Measurements from ENCODE around the gene SLC7A9. TPM values are rescaled to one million over a fixed set of nuclear protein-coding genes. Genes with fewer than 3 reads are reported as not detected.

Gene SLC7A9
- polyA plus RNA-seq, 1 of the 3 experiments (the other 2 are of a cell fraction) = not detected

- TF ChIP-seq MEF2A (IDR thresholded peaks at IDR 0.05; ENCODE audit: borderline replicate concordance, low read depth) = no peak
These were observed 46.4 kb downstream of the SLC7A9 start (continued) for GRCh38 chr19:32822916-32823746.

DNA sequence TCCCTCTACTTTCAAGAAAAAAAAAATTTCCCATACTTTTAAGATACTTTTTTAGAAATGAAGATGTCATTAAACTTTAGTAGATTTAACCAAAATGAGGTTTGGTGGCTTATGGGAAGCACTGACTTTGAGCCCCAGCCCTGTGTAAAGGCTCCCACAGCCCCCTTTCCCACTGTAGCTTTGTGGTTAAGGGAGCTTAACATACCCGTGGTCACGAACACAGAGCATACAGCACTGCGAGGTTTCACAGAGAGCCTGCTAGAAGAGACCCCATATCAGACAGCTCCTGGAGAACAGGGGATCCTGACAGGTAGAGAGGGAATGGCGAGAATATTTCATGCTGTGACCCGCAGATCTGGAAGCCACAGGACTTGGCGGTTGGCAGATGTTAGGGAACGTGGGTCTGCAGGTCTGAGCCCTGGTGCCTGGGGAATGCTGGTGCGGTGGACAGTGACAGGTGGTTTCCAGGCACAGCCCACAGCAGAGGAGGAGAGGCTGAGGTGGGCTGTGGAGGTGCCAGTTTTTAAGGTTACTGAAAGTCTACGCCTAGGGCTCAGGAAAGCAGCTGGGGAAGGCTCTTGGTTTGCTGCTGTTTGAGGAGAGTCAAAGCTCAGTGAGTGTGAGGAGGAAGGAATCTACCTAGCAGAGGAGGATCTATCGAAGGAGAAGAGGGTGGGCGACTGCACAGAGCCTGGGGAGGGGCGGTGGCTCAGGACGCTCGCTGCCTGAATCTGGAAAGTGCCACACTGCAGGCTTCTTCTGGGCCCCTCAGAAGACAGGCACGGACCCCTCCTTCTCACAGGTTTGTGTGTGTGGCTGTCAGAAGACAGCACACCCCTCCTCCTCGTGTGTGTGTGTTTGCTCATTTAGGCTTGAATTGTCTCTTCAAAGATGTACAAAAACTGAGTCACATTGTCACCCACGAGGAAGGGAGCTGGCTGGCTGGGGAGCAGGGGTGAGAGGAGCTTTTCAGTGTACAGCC lies 49.9 kb downstream of the SLC7A9 start:
- no peak overlapping the region for H3K4me2 ChIP-seq
- no peaks in the 10 kb centered on the region for H3F3A ChIP-seq (replicated peaks; ENCODE audit: insufficient read depth)
- no peak overlapping the region for H2AFZ ChIP-seq (ENCODE audit: low read depth)
- H3K79me2 ChIP-seq (ENCODE audit: insufficient read depth) = no peaks in the 10 kb centered on the region
- no peak for DNase-seq
- no peaks in the 10 kb centered on the region for H3K9me2 ChIP-seq
- H3K27me3 ChIP-seq (ENCODE audit: insufficient read depth) = no peaks in the 10 kb centered on the region; the same call in 1 of the 2 replicates
- no peak overlapping the region for H3K4me3 ChIP-seq (ENCODE audit: low read depth in 2 of 2, low read length in 1 of 2)
- peaks cover 0 to 25% of the 10 kb centered on the region in 2 experiments; a peak in 1 of 4 replicates for H3K4me1 ChIP-seq (ENCODE audit: control insufficient read depth in 1 of 2, insufficient read depth in 2 of 2, low read depth in 1 of 2, low read length in 1 of 2)
- H3K9me3 ChIP-seq = no peaks in the 10 kb centered on the region
- 46% methylated on average over 16 of the region's 17 CpGs for WGBS (ENCODE audit: low lambda C conversion rate)
- H4K20me1 ChIP-seq (ENCODE audit: insufficient read depth) = no peaks in the 10 kb centered on the region
- H3K9ac ChIP-seq = no peak overlapping the region
- H3K27ac ChIP-seq (ENCODE audit: low read depth in 2 of 2, low read length in 1 of 2) = no peak overlapping the region
- no peaks in the 10 kb centered on the region for H3K36me3 ChIP-seq (replicated peaks in 1 of 2; ENCODE audit: control insufficient read depth in 1 of 2, insufficient read depth in 2 of 2, low read length in 1 of 2)
- TF ChIP-seq CHD2 (IDR thresholded peaks at IDR 0.05; ENCODE audit: low read length, partially characterized antibody) (no peak), GATA2 (CRISPR knock-in tag; IDR thresholded peaks at IDR 0.05) (no peak), ZBTB33 (IDR thresholded peaks at IDR 0.05; ENCODE audit: borderline replicate concordance, low read depth) (no peak), YY1 (IDR thresholded peaks at IDR 0.05; ENCODE audit: low read depth) (no peak)
- ChIA-PET POLR2A (no interaction called here), CTCF (interaction anchor here (0.7 to 1.3 kb wide), 3 partner anchors 10 to 54 kb away, joined by 3 to 4 read pairs (median 4); no protein-coding TSS in a partner anchor)

DNA sequence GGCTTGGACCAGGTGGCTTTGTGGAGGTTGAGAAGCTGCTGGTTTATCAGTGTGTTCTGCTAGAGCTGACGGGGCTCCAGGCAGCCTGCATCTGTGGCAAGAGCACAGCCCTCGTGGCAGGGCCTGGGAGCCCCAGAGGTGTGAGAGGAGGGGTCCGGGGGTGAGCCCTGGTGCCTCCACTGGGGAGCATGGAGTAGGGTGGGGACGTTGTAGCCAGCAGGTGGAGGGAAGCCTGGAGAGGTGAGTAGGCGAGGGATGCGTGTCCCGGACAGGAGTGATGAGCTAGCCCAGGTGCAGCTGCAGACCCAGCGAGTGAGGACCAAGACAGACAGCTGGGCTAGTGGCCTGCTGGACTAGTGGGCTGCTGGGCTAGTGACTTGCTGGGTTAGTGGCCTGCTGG lies 51.0 kb downstream of the SLC7A9 start:
- CTCF ChIA-PET = interaction anchor here (1.3 kb wide), 1 partner anchor 9 kb away, joined by 3 read pairs; no protein-coding TSS in a partner anchor
- Histone ChIP-seq H3F3A (replicated peaks; ENCODE audit: insufficient read depth) (no peaks in the 10 kb centered on the region), H3K27ac (ENCODE audit: low read depth in 2 of 2, low read length in 1 of 2) (no peak overlapping the region), H3K79me2 (ENCODE audit: insufficient read depth) (no peaks in the 10 kb centered on the region), H4K20me1 (ENCODE audit: insufficient read depth) (no peaks in the 10 kb centered on the region), H3K9me3 (no peaks in the 10 kb centered on the region), H3K9ac (no peak overlapping the region), H3K9me2 (no peaks in the 10 kb centered on the region), H3K4me2 (no peak overlapping the region), H3K4me3 (ENCODE audit: low read depth in 2 of 2, low read length in 1 of 2) (no peak overlapping the region), H3K27me3 (ENCODE audit: insufficient read depth) (no peaks in the 10 kb centered on the region; the same call in 1 of the 2 replicates), H3K4me1 (ENCODE audit: control insufficient read depth in 1 of 2, insufficient read depth in 2 of 2, low read depth in 1 of 2, low read length in 1 of 2) (peaks cover 0 to 16% of the 10 kb centered on the region in 2 experiments; a peak in 1 of 4 replicates), H2AFZ (ENCODE audit: low read depth) (no peak overlapping the region), H3K36me3 (replicated peaks in 1 of 2; ENCODE audit: control insufficient read depth in 1 of 2, insufficient read depth in 2 of 2, low read length in 1 of 2) (no peaks in the 10 kb centered on the region)
- POLR2A ChIA-PET = interaction anchor here (1.5 kb wide), 1 partner anchor 10 kb away, joined by 5 read pairs; no protein-coding TSS in a partner anchor
- WGBS (ENCODE audit: low lambda C conversion rate) = 57% methylated on average over 8 of the region's 8 CpGs
- no peak for DNase-seq
- TF ChIP-seq, protein P1, sequence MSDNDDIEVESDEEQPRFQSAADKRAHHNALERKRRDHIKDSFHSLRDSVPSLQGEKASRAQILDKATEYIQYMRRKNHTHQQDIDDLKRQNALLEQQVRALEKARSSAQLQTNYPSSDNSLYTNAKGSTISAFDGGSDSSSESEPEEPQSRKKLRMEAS (IDR thresholded peaks at IDR 0.05; ENCODE audit: low read depth) = no peak
- TF ChIP-seq, protein P2, sequence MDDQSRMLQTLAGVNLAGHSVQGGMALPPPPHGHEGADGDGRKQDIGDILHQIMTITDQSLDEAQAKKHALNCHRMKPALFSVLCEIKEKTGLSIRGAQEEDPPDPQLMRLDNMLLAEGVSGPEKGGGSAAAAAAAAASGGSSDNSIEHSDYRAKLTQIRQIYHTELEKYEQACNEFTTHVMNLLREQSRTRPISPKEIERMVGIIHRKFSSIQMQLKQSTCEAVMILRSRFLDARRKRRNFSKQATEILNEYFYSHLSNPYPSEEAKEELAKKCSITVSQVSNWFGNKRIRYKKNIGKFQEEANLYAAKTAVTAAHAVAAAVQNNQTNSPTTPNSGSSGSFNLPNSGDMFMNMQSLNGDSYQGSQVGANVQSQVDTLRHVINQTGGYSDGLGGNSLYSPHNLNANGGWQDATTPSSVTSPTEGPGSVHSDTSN (IDR thresholded peaks at IDR 0.05) = no peak
- TF ChIP-seq MXI1 (IDR thresholded peaks at IDR 0.05; ENCODE audit: low read depth, low read length) (no peak), RCOR1 (IDR thresholded peaks at IDR 0.05; ENCODE audit: low read length) (no peak), RAD21 (IDR thresholded peaks at IDR 0.05; ENCODE audit: low read length) (no peak), YY1 (IDR thresholded peaks at IDR 0.05; ENCODE audit: low read depth) (no peak), POLR2AphosphoS5 (IDR thresholded peaks at IDR 0.05; ENCODE audit: low read depth, low read length) (no peak), SMC3 (IDR thresholded peaks at IDR 0.05; ENCODE audit: low read depth, low read length) (no peak), RXRA (IDR thresholded peaks at IDR 0.05; ENCODE audit: borderline replicate concordance, low read depth) (no peak), CHD2 (IDR thresholded peaks at IDR 0.05; ENCODE audit: low read length, partially characterized antibody) (no peak)
- TF ChIP-seq, protein P3, sequence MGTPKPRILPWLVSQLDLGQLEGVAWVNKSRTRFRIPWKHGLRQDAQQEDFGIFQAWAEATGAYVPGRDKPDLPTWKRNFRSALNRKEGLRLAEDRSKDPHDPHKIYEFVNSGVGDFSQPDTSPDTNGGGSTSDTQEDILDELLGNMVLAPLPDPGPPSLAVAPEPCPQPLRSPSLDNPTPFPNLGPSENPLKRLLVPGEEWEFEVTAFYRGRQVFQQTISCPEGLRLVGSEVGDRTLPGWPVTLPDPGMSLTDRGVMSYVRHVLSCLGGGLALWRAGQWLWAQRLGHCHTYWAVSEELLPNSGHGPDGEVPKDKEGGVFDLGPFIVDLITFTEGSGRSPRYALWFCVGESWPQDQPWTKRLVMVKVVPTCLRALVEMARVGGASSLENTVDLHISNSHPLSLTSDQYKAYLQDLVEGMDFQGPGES (IDR thresholded peaks at IDR 0.05; ENCODE audit: low read depth, low read length) = no peak
- TF ChIP-seq, protein P4, sequence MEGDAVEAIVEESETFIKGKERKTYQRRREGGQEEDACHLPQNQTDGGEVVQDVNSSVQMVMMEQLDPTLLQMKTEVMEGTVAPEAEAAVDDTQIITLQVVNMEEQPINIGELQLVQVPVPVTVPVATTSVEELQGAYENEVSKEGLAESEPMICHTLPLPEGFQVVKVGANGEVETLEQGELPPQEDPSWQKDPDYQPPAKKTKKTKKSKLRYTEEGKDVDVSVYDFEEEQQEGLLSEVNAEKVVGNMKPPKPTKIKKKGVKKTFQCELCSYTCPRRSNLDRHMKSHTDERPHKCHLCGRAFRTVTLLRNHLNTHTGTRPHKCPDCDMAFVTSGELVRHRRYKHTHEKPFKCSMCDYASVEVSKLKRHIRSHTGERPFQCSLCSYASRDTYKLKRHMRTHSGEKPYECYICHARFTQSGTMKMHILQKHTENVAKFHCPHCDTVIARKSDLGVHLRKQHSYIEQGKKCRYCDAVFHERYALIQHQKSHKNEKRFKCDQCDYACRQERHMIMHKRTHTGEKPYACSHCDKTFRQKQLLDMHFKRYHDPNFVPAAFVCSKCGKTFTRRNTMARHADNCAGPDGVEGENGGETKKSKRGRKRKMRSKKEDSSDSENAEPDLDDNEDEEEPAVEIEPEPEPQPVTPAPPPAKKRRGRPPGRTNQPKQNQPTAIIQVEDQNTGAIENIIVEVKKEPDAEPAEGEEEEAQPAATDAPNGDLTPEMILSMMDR (IDR thresholded peaks at IDR 0.05) = no peak

Data from SK-N-SH (cell line).